ENCODE results near the gene LRIT1.

Gene LRIT1

GRCh38 chr10:84214046-84214572 lies 27.2 kb downstream of the LRIT1 start:
- DNase-seq, result no peak

GRCh38 chr10:84213076-84213475 lies 28.3 kb downstream of the LRIT1 start:
- no peak for DNase-seq

- no peak for DNase-seq
These were observed 29.3 kb downstream of the LRIT1 start for GRCh38 chr10:84212014-84212413.

GRCh38 chr10:84211566-84211965 lies 29.8 kb downstream of the LRIT1 start:
- DNase-seq, result no peak

GRCh38 chr10:84208023-84208422 lies 33.3 kb downstream of the LRIT1 start:
- DNase-seq, result no peak

GRCh38 chr10:84205853-84206525 lies 35.4 kb downstream of the LRIT1 start:
- DNase-seq, result no peak

GRCh38 chr10:84205049-84205852 lies 36.1 kb downstream of the LRIT1 start:
- no peak for DNase-seq

GRCh38 chr10:84204610-84205009 lies 36.7 kb downstream of the LRIT1 start:
- no peak for DNase-seq

GRCh38 chr10:84204122-84204521 lies 37.2 kb downstream of the LRIT1 start:
- no peak for DNase-seq

- no peak for DNase-seq
These were observed 39.0 kb downstream of the LRIT1 start for GRCh38 chr10:84202349-84202748.

GRCh38 chr10:84201682-84202081 lies 39.7 kb downstream of the LRIT1 start:
- no peak for DNase-seq

GRCh38 chr10:84201244-84201606 lies 40.1 kb downstream of the LRIT1 start:
- DNase-seq, result no peak

- no peak for DNase-seq
These were observed 40.7 kb downstream of the LRIT1 start for GRCh38 chr10:84200537-84201243.

- no peak for DNase-seq
These were observed 43.0 kb downstream of the LRIT1 start for GRCh38 chr10:84198206-84198915.

- DNase-seq, result no peak
These were observed 43.7 kb downstream of the LRIT1 start for GRCh38 chr10:84197643-84198042.

- no peak for DNase-seq
These were observed 44.4 kb downstream of the LRIT1 start for GRCh38 chr10:84196941-84197340.

GRCh38 chr10:84196083-84196482 lies 45.3 kb downstream of the LRIT1 start:
- DNase-seq, result no peak

- no peak for DNase-seq
These were observed 46.1 kb downstream of the LRIT1 start for GRCh38 chr10:84195044-84195830.

GRCh38 chr10:84194424-84195043 lies 46.8 kb downstream of the LRIT1 start, which contains the start of gene CDHR1:
CDHR1 (plus strand) TSS chr10:84194537; CDS start chr10:84194761, 224 bp downstream.
- DNase-seq, result no peak

GRCh38 chr10:84193846-84194423 lies 47.4 kb downstream of the LRIT1 start:
- DNase-seq, result no peak

- DNase-seq, result no peak
These were observed 48.0 kb downstream of the LRIT1 start for GRCh38 chr10:84193327-84193726.

Data from NCI-H524 treated with DMSO at 0.1 percent for 48 hours (cell line).